ENCODE data around the gene SVBP. TPM values are rescaled to one million over a fixed set of nuclear protein-coding genes. Genes with fewer than 3 reads are reported as not detected.

The SVBP gene
- polyA plus RNA-seq, 1 experiment, result 10.5 TPM

- ChIA-PET POLR2A (no interaction called here), CTCF (interaction anchor here (0.5 kb wide), 1 partner anchor 184 kb away, joined by 3 read pairs; no protein-coding TSS in a partner anchor)
- Histone ChIP-seq H3K36me3 (ENCODE audit: control insufficient read depth, insufficient read depth, low read length) (peaks cover 2% of the 10 kb centered on the region; the same call in 1 of the 2 replicates), H3K27me3 (ENCODE audit: control insufficient read depth, insufficient read depth, low read length) (no peaks in the 10 kb centered on the region), H3K4me3 (ENCODE audit: low read depth, low read length) (no peak overlapping the region)
- no peak for DNase-seq (ENCODE audit: low read depth)
- no peak for TF ChIP-seq CTCF (IDR thresholded peaks at IDR 0.05; ENCODE audit: insufficient read depth, low read depth, low read length)
These were observed 31.1 kb downstream of the SVBP start for GRCh38 chr1:42786097-42786496.

GRCh38 chr1:42784946-42785693 lies 32.1 kb downstream of the SVBP start, which contains the start of gene TMEM269:
TSS of gene TMEM269 (plus strand) at chr1:42784991. CDS start at chr1:42789894, 4,903 bp downstream.
- ChIA-PET POLR2A (no interaction called here), CTCF (no interaction called here)
- H3K4me3 ChIP-seq (ENCODE audit: low read depth, low read length), result peak within 1 kb of the TSS; percentile 39
- no peak for TF ChIP-seq CTCF (IDR thresholded peaks at IDR 0.05; ENCODE audit: insufficient read depth, low read depth, low read length)
- H3K36me3 ChIP-seq (ENCODE audit: control insufficient read depth, insufficient read depth, low read length), result peaks cover 4% of the 10 kb centered on the region
- no peaks in the 10 kb centered on the region for H3K27me3 ChIP-seq (ENCODE audit: control insufficient read depth, insufficient read depth, low read length)
- DNase-seq (ENCODE audit: low read depth), result no peak

GRCh38 chr1:42784547-42784945 lies 32.7 kb downstream of the SVBP start:
- Histone ChIP-seq H3K36me3 (ENCODE audit: control insufficient read depth, insufficient read depth, low read length) (peaks cover 4% of the 10 kb centered on the region), H3K4me3 (ENCODE audit: low read depth, low read length) (no peak overlapping the region), H3K27me3 (ENCODE audit: control insufficient read depth, insufficient read depth, low read length) (no peaks in the 10 kb centered on the region)
- no peak for DNase-seq (ENCODE audit: low read depth)
- CTCF ChIA-PET, result interaction anchor here (0.9 to 3.0 kb wide), 3 partner anchors 10 to 129 kb away, joined by 3 to 14 read pairs (median 7); no protein-coding TSS in a partner anchor
- no peak for TF ChIP-seq CTCF (IDR thresholded peaks at IDR 0.05; ENCODE audit: insufficient read depth, low read depth, low read length)
- POLR2A ChIA-PET, result no interaction called here

GRCh38 chr1:42783092-42783491 lies 34.1 kb downstream of the SVBP start:
- ChIA-PET CTCF (interaction anchor here (0.6 to 3.0 kb wide), 7 partner anchors 13 to 290 kb away, joined by 4 to 14 read pairs (median 7); no protein-coding TSS in a partner anchor), POLR2A (no interaction called here)
- no peak for DNase-seq (ENCODE audit: low read depth)
- H3K4me3 ChIP-seq (ENCODE audit: low read depth, low read length), result no peak overlapping the region
- no peak for TF ChIP-seq CTCF (IDR thresholded peaks at IDR 0.05; ENCODE audit: insufficient read depth, low read depth, low read length)
- H3K27me3 ChIP-seq (ENCODE audit: control insufficient read depth, insufficient read depth, low read length), result no peaks in the 10 kb centered on the region
- H3K36me3 ChIP-seq (ENCODE audit: control insufficient read depth, insufficient read depth, low read length), result peaks cover 4% of the 10 kb centered on the region

GRCh38 chr1:42780176-42780575 lies 37.0 kb downstream of the SVBP start:
- no peak for DNase-seq (ENCODE audit: low read depth)
- no peaks in the 10 kb centered on the region for H3K27me3 ChIP-seq (ENCODE audit: control insufficient read depth, insufficient read depth, low read length)
- POLR2A ChIA-PET, result interaction anchor here (0.6 kb wide), 1 partner anchor 97 kb away, joined by 3 read pairs; no protein-coding TSS in a partner anchor
- CTCF ChIA-PET, result interaction anchor here (0.6 to 5.2 kb wide), 6 partner anchors 12 to 294 kb away, joined by 3 to 82 read pairs (median 6); partner anchors contain the start of genes C1orf50 and P3H1
- H3K4me3 ChIP-seq (ENCODE audit: low read depth, low read length), result no peak overlapping the region
- H3K36me3 ChIP-seq (ENCODE audit: control insufficient read depth, insufficient read depth, low read length), result peaks cover 15% of the 10 kb centered on the region
- no peak for TF ChIP-seq CTCF (IDR thresholded peaks at IDR 0.05; ENCODE audit: insufficient read depth, low read depth, low read length)
